GM06990 (cell line): Measurements from ENCODE around the gene DPEP3.
A peak's percentile ranks its signal among the peaks of the same experiment; 100 is the strongest.
"Not testable (repeated sequence)": the region's sequence is repeated elsewhere in the genome, so short reads cannot be mapped to it uniquely, and the experiment has no call there.

ENCODE experiments used
- DNase-seq: peaks from one replicate; pipeline ENCODE4 v3.0.0-alpha.2; 2011; ENCODE audit not compliant: insufficient read length; ENCODE audit errors: extremely low read depth
- H3K27me3 ChIP-seq: replicated peaks from 2 replicates; pipeline ENCODE4 v1.6.0; 2011; ENCODE audit warnings: low read length; ENCODE audit not compliant: control insufficient read depth, insufficient read depth
- H3K36me3 ChIP-seq: 2 replicates; pipeline ENCODE4 v1.5.1; 2011; ENCODE audit warnings: low read length; ENCODE audit not compliant: control insufficient read depth, insufficient read depth
- H3K4me3 ChIP-seq: replicated peaks from 2 replicates; pipeline ENCODE4 v1.5.1; 2011; ENCODE audit warnings: low read depth, mild to moderate bottlenecking, control low read depth, low read length
- TF ChIP-seq, protein P1 (sequence below): IDR thresholded peaks from 2 replicates; pipeline ENCODE4 v1.5.1; 2011; ENCODE audit warnings: low read length, control low read depth, mild to moderate bottlenecking, inconsistent platforms; ENCODE audit not compliant: insufficient read depth, poor library complexity, severe bottlenecking

The DPEP3 gene

DNA sequence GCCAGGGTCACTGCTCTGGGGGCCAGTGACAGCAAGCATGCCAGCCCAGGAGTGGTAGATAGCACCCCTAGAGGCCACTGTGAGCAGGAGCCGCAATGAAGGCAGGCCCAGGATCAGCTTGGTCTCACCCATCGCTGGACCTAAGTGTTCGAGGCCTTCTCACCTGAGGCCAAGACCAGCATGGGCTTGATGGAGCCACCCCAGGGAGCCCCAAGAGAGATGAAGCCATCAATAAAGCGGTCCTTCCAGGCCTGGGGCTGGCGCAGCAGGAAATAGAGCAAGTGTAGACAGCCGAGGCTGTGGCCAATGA, 38.1 kb downstream of the DPEP3 start:
- peaks cover 35% of the 10 kb centered on the region for H3K36me3 ChIP-seq
- H3K27me3 ChIP-seq: no peaks in the 10 kb centered on the region
- TF ChIP-seq, protein P1, sequence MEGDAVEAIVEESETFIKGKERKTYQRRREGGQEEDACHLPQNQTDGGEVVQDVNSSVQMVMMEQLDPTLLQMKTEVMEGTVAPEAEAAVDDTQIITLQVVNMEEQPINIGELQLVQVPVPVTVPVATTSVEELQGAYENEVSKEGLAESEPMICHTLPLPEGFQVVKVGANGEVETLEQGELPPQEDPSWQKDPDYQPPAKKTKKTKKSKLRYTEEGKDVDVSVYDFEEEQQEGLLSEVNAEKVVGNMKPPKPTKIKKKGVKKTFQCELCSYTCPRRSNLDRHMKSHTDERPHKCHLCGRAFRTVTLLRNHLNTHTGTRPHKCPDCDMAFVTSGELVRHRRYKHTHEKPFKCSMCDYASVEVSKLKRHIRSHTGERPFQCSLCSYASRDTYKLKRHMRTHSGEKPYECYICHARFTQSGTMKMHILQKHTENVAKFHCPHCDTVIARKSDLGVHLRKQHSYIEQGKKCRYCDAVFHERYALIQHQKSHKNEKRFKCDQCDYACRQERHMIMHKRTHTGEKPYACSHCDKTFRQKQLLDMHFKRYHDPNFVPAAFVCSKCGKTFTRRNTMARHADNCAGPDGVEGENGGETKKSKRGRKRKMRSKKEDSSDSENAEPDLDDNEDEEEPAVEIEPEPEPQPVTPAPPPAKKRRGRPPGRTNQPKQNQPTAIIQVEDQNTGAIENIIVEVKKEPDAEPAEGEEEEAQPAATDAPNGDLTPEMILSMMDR: peak; percentile 77
- H3K4me3 ChIP-seq: no peak overlapping the region
- no peak for DNase-seq

DNA sequence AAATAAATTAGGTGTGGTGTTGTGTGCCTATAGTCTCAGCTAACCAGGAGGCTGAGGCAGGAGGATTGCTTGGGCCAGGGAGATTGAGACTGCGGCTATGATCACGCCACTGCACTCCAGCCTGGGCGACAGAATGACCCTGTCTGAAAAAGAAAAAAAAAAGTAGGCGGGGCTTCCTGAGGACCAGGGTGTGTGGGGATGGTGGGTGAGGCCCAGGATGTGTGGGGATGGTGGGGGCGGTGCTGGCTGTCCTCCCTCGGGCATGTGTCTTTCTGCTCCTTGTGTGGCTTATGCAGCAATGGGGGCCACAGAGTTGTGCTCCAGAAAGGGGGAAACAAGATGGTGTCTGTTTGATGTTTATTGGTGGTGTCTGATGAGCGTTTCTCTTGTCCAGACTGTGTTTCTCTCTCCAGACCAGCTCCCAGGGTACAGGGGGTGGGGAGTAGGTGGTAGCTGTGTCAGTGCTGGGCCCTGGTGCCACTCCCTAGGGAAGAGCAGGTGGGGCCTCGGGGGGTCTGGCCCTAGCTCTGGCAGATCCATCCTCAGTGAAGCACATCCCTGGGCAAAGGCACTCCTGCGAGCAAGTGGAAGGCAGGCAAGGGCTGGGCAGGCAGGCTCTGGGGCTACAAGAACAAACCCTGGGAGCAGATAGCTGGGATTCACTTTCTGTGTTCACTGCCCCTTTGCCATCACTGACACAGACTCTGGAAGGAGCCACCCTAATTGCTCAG, 38.7 kb downstream of the DPEP3 start:
- H3K27me3 ChIP-seq: no peaks in the 10 kb centered on the region
- no peak for DNase-seq
- H3K36me3 ChIP-seq: peaks cover 32% of the 10 kb centered on the region
- TF ChIP-seq, protein P1: no peak
- no peak overlapping the region for H3K4me3 ChIP-seq

DNA sequence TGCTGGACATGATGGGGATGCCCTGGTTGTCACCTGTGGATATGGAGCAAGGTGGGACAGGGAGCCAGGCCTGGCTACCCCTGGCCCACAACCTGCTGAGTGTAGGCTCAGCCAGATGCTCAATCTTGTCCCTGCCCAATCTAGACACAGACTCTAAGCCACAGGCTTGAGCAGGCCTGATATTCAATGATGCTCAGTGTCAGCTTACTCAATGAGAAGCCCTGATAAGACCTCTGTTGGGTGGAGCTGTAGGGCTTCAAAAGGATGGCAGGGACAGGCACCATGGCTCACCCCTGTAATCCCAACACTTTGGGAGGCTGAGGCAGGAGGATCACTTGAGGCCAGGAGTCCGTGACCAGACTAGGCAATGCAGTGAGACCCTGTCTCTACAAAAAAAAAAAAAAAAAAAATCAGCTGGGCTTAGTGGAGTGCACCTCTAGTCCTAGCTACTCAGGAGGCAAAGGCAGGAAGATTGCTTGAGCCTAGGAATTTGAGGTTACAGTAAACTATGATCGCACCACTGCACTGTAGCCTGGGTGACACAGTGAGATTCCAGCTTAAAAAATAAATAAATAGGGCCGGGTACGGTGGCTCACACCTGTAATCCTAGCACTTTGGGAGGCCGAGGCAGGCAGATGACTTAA, 39.7 kb downstream of the DPEP3 start:
- DNase-seq: no peak
- TF ChIP-seq, protein P1: no peak
- no peaks in the 10 kb centered on the region for H3K27me3 ChIP-seq
- no peak overlapping the region for H3K4me3 ChIP-seq
- peaks cover 24% of the 10 kb centered on the region for H3K36me3 ChIP-seq

DNA sequence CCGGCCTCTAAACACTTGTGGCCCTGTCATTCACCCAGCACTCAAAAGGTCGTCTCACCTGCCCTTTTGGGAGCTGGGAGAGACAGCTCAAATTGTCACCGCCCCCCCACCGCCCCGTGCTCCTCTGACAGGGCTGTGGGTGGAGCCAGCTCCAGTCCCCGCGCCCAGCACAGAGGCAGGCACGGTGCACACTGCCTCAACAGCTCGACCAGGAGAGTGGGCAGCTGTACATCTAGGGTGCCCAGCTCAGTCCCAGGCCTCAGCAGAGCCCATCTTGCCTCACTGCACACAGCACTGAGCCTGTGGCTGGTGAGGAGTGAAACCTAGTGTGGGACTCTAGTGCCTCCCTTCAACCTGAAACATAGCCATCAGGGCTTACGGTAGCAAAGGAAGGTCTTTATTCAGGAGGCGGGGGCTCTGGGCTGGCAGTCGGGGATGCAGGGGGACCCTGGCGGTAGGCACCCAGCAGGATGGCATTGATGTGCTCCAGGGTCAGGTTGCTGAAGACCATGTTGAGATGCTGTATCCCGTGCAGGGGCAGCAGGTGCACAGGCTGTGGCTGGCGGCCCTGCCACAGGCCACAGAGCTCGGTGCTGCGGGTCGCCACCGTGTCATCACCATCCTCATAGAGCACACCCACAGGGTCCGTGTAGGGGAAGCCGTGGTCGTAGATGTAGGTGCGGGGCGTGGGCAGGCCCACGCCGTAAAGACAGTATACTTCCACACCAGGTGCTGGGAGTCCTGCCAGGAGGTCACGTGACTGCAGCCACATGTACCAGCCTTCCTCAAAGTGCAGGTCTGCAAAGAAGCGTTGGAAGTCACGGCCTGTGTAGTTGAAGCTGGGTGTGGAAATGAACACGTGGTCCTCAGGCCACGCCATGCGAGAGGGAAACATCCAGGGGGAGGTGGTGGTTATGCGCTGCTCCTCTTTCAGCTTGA, 40.5 kb downstream of the DPEP3 start:
- TF ChIP-seq, protein P1: no peak
- DNase-seq: no peak
- Histone ChIP-seq H3K27me3 (no peaks in the 10 kb centered on the region), H3K36me3 (peaks cover 27% of the 10 kb centered on the region), H3K4me3 (no peak overlapping the region)

DNA sequence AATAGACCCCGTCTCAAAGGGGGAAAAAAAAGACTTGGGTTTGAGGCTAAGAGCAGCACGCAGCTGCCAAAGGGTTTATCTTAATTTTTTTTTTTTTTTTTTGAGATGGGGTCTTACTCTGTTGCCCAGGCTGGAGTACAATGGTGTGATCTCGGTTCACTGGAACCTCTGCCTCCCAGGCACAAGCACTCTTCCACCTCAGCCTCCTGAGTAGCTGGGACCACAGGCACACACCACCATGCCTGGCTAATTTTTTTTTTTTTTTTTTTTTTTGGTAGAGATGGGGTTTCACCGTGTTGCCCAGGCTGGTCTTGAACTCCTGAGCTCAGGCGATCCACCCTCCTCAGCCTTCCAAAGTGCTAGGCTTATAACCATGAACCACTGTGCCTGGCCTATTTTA, 42.6 kb downstream of the DPEP3 start:
- not testable (repeated sequence) for H3K27me3 ChIP-seq, H3K4me3 ChIP-seq, DNase-seq
- peaks cover 35% of the 10 kb centered on the region for H3K36me3 ChIP-seq
